RWPE2 (cell line): ENCODE data around the gene PPP1R37.
A peak's percentile ranks its signal among the peaks of the same experiment; 100 is the strongest.

Experiments
- ATAC-seq: fragments of 200-7000 bp; cut with Tn5 transposase; 3 replicates; pipeline ENCODE4 v1.9.1; 2021; ENCODE audit warnings: low read depth
- DNase-seq: peaks from one replicate; pipeline ENCODE4 v3.0.0-alpha.2; 2020; ENCODE audit warnings: low spot score
- H3K27ac ChIP-seq: fragments of 450-650 bp; 2 replicates; pipeline ENCODE4 v1.5.1; 2017; ENCODE audit warnings: mild to moderate bottlenecking; ENCODE audit not compliant: poor library complexity, severe bottlenecking
- H3K27me3 ChIP-seq: fragments of 250-450 bp; sonication (Bioruptor Pico); 2 replicates; pipeline ENCODE4 v1.5.1; 2021; ENCODE audit warnings: mild to moderate bottlenecking, moderate library complexity; ENCODE audit not compliant: insufficient read depth, poor library complexity, severe bottlenecking
- H3K36me3 ChIP-seq: fragments of 250-450 bp; sonication (Bioruptor Pico); 2 replicates; pipeline ENCODE4 v1.5.1; 2020; ENCODE audit warnings: low read depth, mild to moderate bottlenecking, moderate library complexity
- H3K4me1 ChIP-seq: fragments of 250-450 bp; sonication (Bioruptor Pico); 2 replicates; pipeline ENCODE4 v1.5.1; 2021; ENCODE audit warnings: mild to moderate bottlenecking, moderate library complexity; ENCODE audit not compliant: insufficient read depth, poor library complexity, severe bottlenecking
- H3K4me3 ChIP-seq: fragments of 250-450 bp; sonication (Bioruptor Pico); 2 replicates; pipeline ENCODE4 v1.5.1; 2021; ENCODE audit warnings: mild to moderate bottlenecking, moderate library complexity; ENCODE audit not compliant: severe bottlenecking
- H3K9me3 ChIP-seq: fragments of 250-450 bp; sonication (Bioruptor Pico); 2 replicates; pipeline ENCODE4 v1.5.1; 2021; ENCODE audit warnings: mild to moderate bottlenecking, moderate library complexity; ENCODE audit not compliant: severe bottlenecking
- CTCF ChIP-seq: fragments of 450-650 bp; IDR thresholded peaks from one replicate; pipeline ENCODE4 v1.5.1; 2017; ENCODE audit warnings: mild to moderate bottlenecking, moderate library complexity; ENCODE audit not compliant: poor library complexity, severe bottlenecking

The PPP1R37 gene

GRCh38 chr19:45159971-45160324, 67.0 kb downstream of the PPP1R37 start:
- ATAC-seq (no peak), DNase-seq (no peak)
- Histone ChIP-seq H3K36me3 (no peaks in the 10 kb centered on the region), H3K27ac (no peak overlapping the region), H3K9me3 (no peaks in the 10 kb centered on the region), H3K27me3 (no peaks in the 10 kb centered on the region), H3K4me1 (peaks cover 22% of the 10 kb centered on the region), H3K4me3 (no peak overlapping the region)
- TF ChIP-seq CTCF = no peak

- Histone ChIP-seq H3K9me3 (no peaks in the 10 kb centered on the region), H3K27ac (no peak within 1 kb of the TSS), H3K4me1 (peaks cover 22% of the 10 kb centered on the region), H3K36me3 (no peaks in the 10 kb centered on the region), H3K27me3 (no peaks in the 10 kb centered on the region), H3K4me3 (no peak within 1 kb of the TSS)
- TF ChIP-seq CTCF = no peak
- DNase-seq (no peak), ATAC-seq (no peak)
Measured at GRCh38 chr19:45160870-45161737, 68.1 kb downstream of the PPP1R37 start, which contains the start of gene NKPD1. Gene NKPD1 (minus strand): TSS chr19:45160982. CDS start chr19:45160150, 832 bp downstream.

- DNase-seq (no peak), ATAC-seq (no peak)
- Histone ChIP-seq H3K4me3 (no peak overlapping the region), H3K9me3 (no peaks in the 10 kb centered on the region), H3K4me1 (peaks cover 22% of the 10 kb centered on the region), H3K36me3 (no peaks in the 10 kb centered on the region), H3K27me3 (no peaks in the 10 kb centered on the region), H3K27ac (no peak overlapping the region)
- peak; percentile 47 for TF ChIP-seq CTCF
Measured at GRCh38 chr19:45161738-45162607, 69.0 kb downstream of the PPP1R37 start.

GRCh38 chr19:45162608-45163143, 69.7 kb downstream of the PPP1R37 start:
- no peak for TF ChIP-seq CTCF
- DNase-seq (peak; percentile 81), ATAC-seq (peak; percentile 60)
- Histone ChIP-seq H3K36me3 (no peaks in the 10 kb centered on the region), H3K4me3 (no peak overlapping the region), H3K27ac (no peak overlapping the region), H3K9me3 (no peaks in the 10 kb centered on the region), H3K4me1 (peaks cover 22% of the 10 kb centered on the region), H3K27me3 (no peaks in the 10 kb centered on the region)
